HG03280 (cell line): ENCODE data around the gene CACNG6.
"Not testable (repeated sequence)": the region's sequence is repeated elsewhere in the genome, so short reads cannot be mapped to it uniquely, and the experiment has no call there.

Experiments
- ATAC-seq: cut with Tn5 transposase; IDR thresholded peaks from one replicate; pipeline ENCODE4 v1.9.1; 2021; ENCODE audit warnings: mild to moderate bottlenecking, moderate library complexity; ENCODE audit not compliant: unreplicated experiment

The CACNG6 gene

GRCh38 chr19:53991224-53992113 is at the start of gene CACNG6:
Gene CACNG6, plus strand, starts transcription at chr19:53991637. Its CDS starts 1,241 bp downstream, at chr19:53992878.
- ATAC-seq = no peak

GRCh38 chr19:53942001-53942786 is 49.2 kb upstream of the CACNG6 start:
- no peak for ATAC-seq

- no peak for ATAC-seq
These were observed 47.0 kb upstream of the CACNG6 start for GRCh38 chr19:53944416-53944815.

GRCh38 chr19:53944933-53945332 is 46.5 kb upstream of the CACNG6 start:
- no peak for ATAC-seq

- no peak for ATAC-seq
These were observed 46.0 kb upstream of the CACNG6 start for GRCh38 chr19:53945441-53945840.

- ATAC-seq = no peak
These were observed 45.4 kb upstream of the CACNG6 start for GRCh38 chr19:53945998-53946397.

GRCh38 chr19:53947624-53948023 is 43.8 kb upstream of the CACNG6 start:
- ATAC-seq = no peak

- not testable (repeated sequence) for ATAC-seq
These were observed 42.8 kb upstream of the CACNG6 start for GRCh38 chr19:53948611-53949010.

GRCh38 chr19:53951436-53951835 is 40.0 kb upstream of the CACNG6 start:
- no peak for ATAC-seq

- ATAC-seq = no peak
These were observed 39.5 kb upstream of the CACNG6 start for GRCh38 chr19:53951947-53952346.

- ATAC-seq = no peak
These were observed 38.1 kb upstream of the CACNG6 start for GRCh38 chr19:53953383-53953782.

GRCh38 chr19:53957448-53958167 is 33.8 kb upstream of the CACNG6 start:
- ATAC-seq = no peak

- no peak for ATAC-seq
These were observed 33.3 kb upstream of the CACNG6 start for GRCh38 chr19:53958168-53958571.

GRCh38 chr19:53958823-53959757 is 32.3 kb upstream of the CACNG6 start:
- ATAC-seq = no peak

GRCh38 chr19:53960187-53960586 is 31.2 kb upstream of the CACNG6 start:
- no peak for ATAC-seq

GRCh38 chr19:53960886-53961285 is 30.6 kb upstream of the CACNG6 start:
- no peak for ATAC-seq

GRCh38 chr19:53961523-53962356 is 29.7 kb upstream of the CACNG6 start:
- no peak for ATAC-seq

GRCh38 chr19:53962887-53963431 is 28.5 kb upstream of the CACNG6 start, which contains the start of gene CACNG8:
Gene CACNG8, plus strand, starts transcription at chr19:53962937.
- no peak for ATAC-seq

- ATAC-seq = no peak
These were observed 26.3 kb upstream of the CACNG6 start for GRCh38 chr19:53965091-53965490.
